AG04450 (cell line): ENCODE measurements around the gene TTLL9. TPM values are rescaled to one million over a fixed set of nuclear protein-coding genes. Genes with fewer than 3 reads are reported as not detected.

Experiments used
- CTCF ChIA-PET: fragments of 300-600, 350-600 bp; formaldehyde crosslinking; extraction: SDS; loops from one replicate; lab custom pipeline; 2022; ENCODE audit warnings: antibody characterized with exemption, inconsistent platforms; lab: Charles Lee
- POLR2A ChIA-PET: fragments of 350-600 bp; formaldehyde crosslinking; extraction: SDS; loops from one replicate; lab custom pipeline; 2021; ENCODE audit warnings: antibody characterized with exemption, inconsistent platforms; lab: Yijun Ruan, JAX
- DNase-seq: peaks from one replicate; pipeline ENCODE4 v3.0.0-alpha.2; 2011; ENCODE audit warnings: low read depth, low spot score
- H3K27ac ChIP-seq: one replicate; pipeline ENCODE4 v1.5.1; 2012; ENCODE audit warnings: low read depth, low read length, control low read depth
- H3K27me3 ChIP-seq: one replicate; pipeline ENCODE4 v1.6.0; 2012; ENCODE audit warnings: low read length; ENCODE audit not compliant: control insufficient read depth, insufficient read depth
- H3K4me3 ChIP-seq: 2 replicates; pipeline ENCODE4 v1.5.1; 2011; ENCODE audit warnings: mild to moderate bottlenecking, low read depth, low read length, control low read depth
- H3K9me3 ChIP-seq: 2 replicates; pipeline ENCODE4 v1.5.1; 2012; ENCODE audit warnings: low read length; ENCODE audit not compliant: control insufficient read depth, insufficient read depth
- polyA plus RNA-seq: library from polyadenylated mRNA; depleted of rRNA; stranded (reverse); fragments of >200 nt; gene quantifications from 2 replicates; pipeline ENCODE4 v1.2.3, GENCODE V29; 2011
- TF ChIP-seq, protein P1 (sequence below): IDR thresholded peaks from 2 replicates; pipeline ENCODE4 v1.5.1; 2011; ENCODE audit warnings: low read depth, low read length, control low read depth, inconsistent platforms

Gene TTLL9
- polyA plus RNA-seq, 1 experiment: not detected

DNA sequence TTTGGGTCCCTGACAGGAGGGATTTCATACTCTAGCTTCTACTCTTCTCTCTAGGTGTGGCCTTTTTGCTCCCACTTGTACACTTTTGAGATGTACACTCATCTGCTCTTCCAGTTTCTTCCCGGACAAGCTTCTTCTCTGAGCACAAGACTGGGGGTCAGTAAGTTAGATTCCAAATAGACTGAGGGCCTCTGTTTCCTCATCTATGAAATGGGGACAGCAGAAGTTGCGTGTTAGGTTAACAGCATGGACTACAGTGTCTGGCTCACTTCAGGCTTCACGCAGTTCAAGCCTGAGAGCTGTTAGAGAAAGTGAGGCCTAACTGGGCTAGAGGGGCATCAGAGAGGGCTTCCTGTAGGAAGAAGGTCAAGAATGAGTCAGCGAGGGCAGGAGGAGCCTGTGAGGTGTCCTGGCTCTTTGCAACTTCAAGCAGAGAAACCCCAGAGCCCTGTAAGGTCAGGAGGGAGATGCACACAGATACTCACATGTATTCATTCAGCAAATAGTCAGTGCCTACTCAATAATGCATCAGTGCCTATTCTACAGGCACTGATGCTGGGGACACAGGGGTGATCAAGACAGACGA, 118.1 kb downstream of the TTLL9 start:
- Histone ChIP-seq H3K27me3 (peaks cover 19% of the 10 kb centered on the region), H3K4me3 (no peak overlapping the region), H3K27ac (no peak overlapping the region), H3K9me3 (no peaks in the 10 kb centered on the region)
- CTCF ChIA-PET: no interaction called here
- POLR2A ChIA-PET: no interaction called here
- no peak for DNase-seq
- TF ChIP-seq, protein P1, sequence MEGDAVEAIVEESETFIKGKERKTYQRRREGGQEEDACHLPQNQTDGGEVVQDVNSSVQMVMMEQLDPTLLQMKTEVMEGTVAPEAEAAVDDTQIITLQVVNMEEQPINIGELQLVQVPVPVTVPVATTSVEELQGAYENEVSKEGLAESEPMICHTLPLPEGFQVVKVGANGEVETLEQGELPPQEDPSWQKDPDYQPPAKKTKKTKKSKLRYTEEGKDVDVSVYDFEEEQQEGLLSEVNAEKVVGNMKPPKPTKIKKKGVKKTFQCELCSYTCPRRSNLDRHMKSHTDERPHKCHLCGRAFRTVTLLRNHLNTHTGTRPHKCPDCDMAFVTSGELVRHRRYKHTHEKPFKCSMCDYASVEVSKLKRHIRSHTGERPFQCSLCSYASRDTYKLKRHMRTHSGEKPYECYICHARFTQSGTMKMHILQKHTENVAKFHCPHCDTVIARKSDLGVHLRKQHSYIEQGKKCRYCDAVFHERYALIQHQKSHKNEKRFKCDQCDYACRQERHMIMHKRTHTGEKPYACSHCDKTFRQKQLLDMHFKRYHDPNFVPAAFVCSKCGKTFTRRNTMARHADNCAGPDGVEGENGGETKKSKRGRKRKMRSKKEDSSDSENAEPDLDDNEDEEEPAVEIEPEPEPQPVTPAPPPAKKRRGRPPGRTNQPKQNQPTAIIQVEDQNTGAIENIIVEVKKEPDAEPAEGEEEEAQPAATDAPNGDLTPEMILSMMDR: no peak

DNA sequence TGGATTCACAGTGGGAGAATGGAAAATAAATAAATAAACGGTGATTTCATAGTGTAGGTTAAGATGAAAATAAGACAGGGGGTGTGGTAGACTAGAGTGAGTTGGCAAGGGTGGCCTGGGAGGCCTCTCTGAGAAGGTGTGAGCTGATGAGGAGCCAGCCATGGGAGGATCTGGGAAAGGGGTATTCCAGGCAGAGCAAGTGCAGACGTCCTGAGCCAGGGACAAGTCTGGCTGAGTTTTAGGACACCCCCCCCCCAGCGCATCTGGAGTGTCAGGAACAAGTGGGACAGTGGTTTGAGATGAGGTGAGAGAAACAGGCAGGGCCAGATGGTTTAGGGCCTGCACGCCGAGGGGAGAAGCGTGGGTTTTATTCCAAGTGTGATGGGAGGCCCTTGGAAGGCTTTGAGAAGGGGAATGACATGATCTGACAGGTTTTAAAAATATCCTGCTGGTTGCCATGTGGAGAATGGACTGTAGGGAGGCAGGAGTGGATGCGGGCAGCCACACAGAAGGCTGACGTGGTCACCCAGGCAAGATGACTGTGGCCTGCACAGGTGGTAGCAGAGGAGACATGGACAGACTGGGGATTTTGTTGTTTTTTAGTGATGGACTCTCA, 118.7 kb downstream of the TTLL9 start:
- no peak overlapping the region for H3K4me3 ChIP-seq
- no peaks in the 10 kb centered on the region for H3K9me3 ChIP-seq
- no peak overlapping the region for H3K27ac ChIP-seq
- H3K27me3 ChIP-seq: peaks cover 25% of the 10 kb centered on the region
- ChIA-PET CTCF (no interaction called here), POLR2A (no interaction called here)
- DNase-seq: no peak
- TF ChIP-seq, protein P1: no peak

DNA sequence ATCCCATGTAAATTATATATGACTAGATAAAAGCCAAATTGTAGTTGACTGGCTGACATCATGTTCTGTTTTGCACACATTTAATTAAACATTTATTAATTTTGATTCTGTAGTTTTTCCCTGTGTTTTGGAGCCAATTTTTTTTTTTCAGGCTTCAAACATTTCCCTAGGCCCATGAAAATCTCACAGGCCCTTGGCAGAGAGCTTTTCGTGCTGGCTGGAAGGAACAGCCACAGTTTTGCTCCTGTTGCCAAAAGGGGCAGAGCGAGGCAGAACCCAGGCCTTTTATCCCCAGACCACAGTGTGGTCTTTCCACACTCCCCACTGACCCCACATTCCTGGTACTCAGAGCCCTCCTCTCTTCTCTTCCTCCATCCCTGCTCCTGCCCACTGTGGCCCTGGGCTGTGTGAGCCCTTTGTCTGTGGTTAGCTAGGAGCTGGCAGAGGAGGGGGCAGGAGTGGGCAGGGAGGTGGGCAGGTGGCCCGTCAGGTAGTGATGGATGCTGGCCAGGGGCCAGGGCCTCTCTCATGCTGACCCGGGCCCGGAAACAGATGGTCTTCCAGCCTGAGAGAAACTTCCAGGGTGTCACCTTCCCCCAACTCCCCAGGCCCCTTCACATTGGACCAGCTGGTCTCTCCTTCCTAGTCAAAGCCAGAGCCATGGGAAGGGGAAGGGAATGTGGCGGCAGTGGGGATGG, 120.4 kb downstream of the TTLL9 start:
- no peak overlapping the region for H3K4me3 ChIP-seq
- peaks cover 34% of the 10 kb centered on the region for H3K27me3 ChIP-seq
- H3K9me3 ChIP-seq: no peaks in the 10 kb centered on the region; the same call in 1 of the 2 replicates
- POLR2A ChIA-PET: no interaction called here
- no peak for DNase-seq
- no peak overlapping the region for H3K27ac ChIP-seq
- CTCF ChIA-PET: interaction anchor here (0.6 to 1.2 kb wide), 5 partner anchors 27 to 168 kb away, joined by 3 to 5 read pairs (median 3); partner anchors contain the start of gene PDRG1
- TF ChIP-seq, protein P1: no peak

DNA sequence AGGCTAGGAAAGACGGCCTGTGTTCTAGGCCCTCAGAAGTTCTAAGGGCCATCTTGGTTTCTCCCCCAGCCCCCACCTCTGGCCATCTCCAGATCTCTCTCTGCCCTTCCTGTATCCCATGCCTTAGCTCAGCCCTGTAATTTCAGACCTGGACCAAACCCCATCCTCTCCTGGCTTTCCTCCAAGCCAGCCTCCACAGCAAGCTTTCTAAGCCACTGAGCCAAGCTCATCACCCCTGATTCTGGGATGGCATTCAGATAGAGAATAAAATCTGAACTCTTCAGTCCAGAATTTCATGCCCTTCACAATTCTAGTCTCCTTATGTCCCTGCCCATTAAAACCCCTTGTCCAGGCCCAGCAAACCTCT, 120.9 kb downstream of the TTLL9 start:
- DNase-seq: no peak
- Histone ChIP-seq H3K27me3 (peaks cover 34% of the 10 kb centered on the region), H3K9me3 (no peaks in the 10 kb centered on the region; the same call in 1 of the 2 replicates), H3K4me3 (no peak overlapping the region), H3K27ac (no peak overlapping the region)
- POLR2A ChIA-PET: no interaction called here
- CTCF ChIA-PET: interaction anchor here (0.7 to 1.2 kb wide), 2 partner anchors 27 to 40 kb away, joined by 3 to 4 read pairs; partner anchors contain the start of gene PDRG1
- TF ChIP-seq, protein P1: no peak

DNA sequence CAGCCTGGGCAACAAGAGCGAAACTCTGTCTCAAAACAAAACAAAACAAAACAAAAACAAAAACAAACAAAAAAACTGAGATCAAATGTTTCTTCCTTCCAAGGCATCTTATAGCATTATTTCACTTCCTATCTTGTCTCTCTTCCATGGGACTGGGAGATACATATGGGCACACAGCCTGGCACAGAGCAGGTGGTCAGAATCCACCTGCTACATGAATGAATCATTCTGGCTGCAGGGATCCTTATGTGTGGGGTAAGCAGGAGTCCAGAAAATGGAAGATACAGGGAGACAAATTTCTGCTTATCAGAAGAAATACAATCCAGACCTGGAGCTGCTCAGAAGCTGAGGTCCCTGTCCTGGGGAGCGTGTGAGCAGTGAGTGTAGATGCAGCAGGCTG, 121.7 kb downstream of the TTLL9 start:
- ChIA-PET CTCF (no interaction called here), POLR2A (no interaction called here)
- H3K9me3 ChIP-seq: no peaks in the 10 kb centered on the region; the same call in 1 of the 2 replicates
- H3K27me3 ChIP-seq: peaks cover 36% of the 10 kb centered on the region
- TF ChIP-seq, protein P1: no peak
- no peak overlapping the region for H3K4me3 ChIP-seq
- no peak overlapping the region for H3K27ac ChIP-seq
- no peak for DNase-seq
